Transverse colon (tissue), 4 donors: Measurements from ENCODE around the gene TMA7B. TPM values are rescaled to one million over a fixed set of nuclear protein-coding genes. Genes with fewer than 3 reads are reported as not detected.

ENCODE experiments used
- DNase-seq: peaks from one replicate; pipeline ENCODE4 v3.0.0-alpha.2; 2019
- H3K27ac ChIP-seq, 4 donors: fragments of 200-600 bp; sonication (generic); 2 replicates each; pipeline ENCODE4 v1.5.1; 2016 to 2018; ENCODE audit warnings: inconsistent platforms in 4 of 4
- H3K27me3 ChIP-seq: fragments of 200-600 bp; sonication (generic); 2 replicates; pipeline ENCODE4 v1.5.1; 2017; ENCODE audit warnings: inconsistent platforms
- H3K36me3 ChIP-seq, 4 donors: fragments of 200-600 bp; sonication (generic); 2 replicates each; pipeline ENCODE4 v1.5.1; 2017 to 2019; ENCODE audit warnings: inconsistent platforms in 4 of 4
- H3K4me1 ChIP-seq, 4 donors: fragments of 200-600 bp; sonication (generic); 2 replicates each; pipeline ENCODE4 v1.5.1; 2017 to 2020; ENCODE audit warnings: inconsistent platforms in 4 of 4
- H3K4me3 ChIP-seq, 4 donors: fragments of 200-600 bp; sonication (generic); 1 replicate in 1 of 4; 2 replicates in 3 of 4; pipeline versions ENCODE4 v1.5.1 to v1.6.1; 2017 to 2019; ENCODE audit warnings: inconsistent platforms in 4 of 4
- H3K9me3 ChIP-seq, 2 donors: fragments of 200-600 bp; sonication (generic); 2 replicates each; pipeline ENCODE4 v1.5.1; 2017 to 2019; ENCODE audit warnings: inconsistent platforms in 2 of 2
- EP300 ChIP-seq: sonication (generic); formaldehyde crosslinking; IDR thresholded peaks from one replicate; pipeline ENCODE4 v1.6.1; 2017; ENCODE audit warnings: antibody characterized with exemption, low read depth
- POLR2A ChIP-seq: fragments of 450-650 bp; IDR thresholded peaks from one replicate; pipeline ENCODE4 v1.6.1; 2016; ENCODE audit warnings: antibody characterized with exemption, mild to moderate bottlenecking, moderate library complexity
- POLR2AphosphoS5 ChIP-seq, 3 donors: sonication (generic); formaldehyde crosslinking; IDR thresholded peaks; one replicate each; pipeline ENCODE4 v1.6.1; 2016; ENCODE audit warnings: antibody characterized with exemption in 3 of 3
- WGBS, 2 donors: methylation state at CpG; one replicate each; pipeline ENCODE4 v1.1.5; 2018; ENCODE audit warnings: low coverage in 1 of 2; 5-methylcytosine and 5-hydroxymethylcytosine counted together
- in situ Hi-C, 4 donors: fragments of 200-750 bp; cut with MboI; loops; one replicate each; pipeline versions ENCODE4 v1.15.0 to v1.15.1; 2017; ENCODE audit warnings: low sequenced_read_pairs in 3 of 4, low pct_ligation_motif_present in 1 of 4, low pct_unique_long_range_greater_than_20kb in 1 of 4
- intact Hi-C: fragments of 100-400 bp; cut with DNase I; formaldehyde crosslinking; loops from one replicate; pipeline ENCODE4 v1.15.1; 2023; ENCODE audit warnings: low total_unique reads
- total RNA-seq, 4 donors: library from RNA; depleted of rRNA; stranded (reverse); fragments of >200 nt; gene quantifications; one replicate each; pipeline ENCODE4 v1.1.0, GENCODE V29; 2016
- TF ChIP-seq, protein P1 (sequence below), 5 experiments: fragments of 200-600 bp in 3 of 5; fragments of 450-650 bp in 2 of 5; sonication (generic) in 3 of 5; IDR thresholded peaks; 1 replicate in 2 of 5; 2 replicates in 3 of 5; pipeline ENCODE4 v1.5.1; 2016 to 2017; ENCODE audit warnings: antibody characterized with exemption in 5 of 5, inconsistent platforms in 3 of 5, mild to moderate bottlenecking in 2 of 5, moderate library complexity in 1 of 5

The TMA7B gene
- total RNA-seq, 4 donors from 2014 or later: 0.80 TPM; not detected in 3

DNA sequence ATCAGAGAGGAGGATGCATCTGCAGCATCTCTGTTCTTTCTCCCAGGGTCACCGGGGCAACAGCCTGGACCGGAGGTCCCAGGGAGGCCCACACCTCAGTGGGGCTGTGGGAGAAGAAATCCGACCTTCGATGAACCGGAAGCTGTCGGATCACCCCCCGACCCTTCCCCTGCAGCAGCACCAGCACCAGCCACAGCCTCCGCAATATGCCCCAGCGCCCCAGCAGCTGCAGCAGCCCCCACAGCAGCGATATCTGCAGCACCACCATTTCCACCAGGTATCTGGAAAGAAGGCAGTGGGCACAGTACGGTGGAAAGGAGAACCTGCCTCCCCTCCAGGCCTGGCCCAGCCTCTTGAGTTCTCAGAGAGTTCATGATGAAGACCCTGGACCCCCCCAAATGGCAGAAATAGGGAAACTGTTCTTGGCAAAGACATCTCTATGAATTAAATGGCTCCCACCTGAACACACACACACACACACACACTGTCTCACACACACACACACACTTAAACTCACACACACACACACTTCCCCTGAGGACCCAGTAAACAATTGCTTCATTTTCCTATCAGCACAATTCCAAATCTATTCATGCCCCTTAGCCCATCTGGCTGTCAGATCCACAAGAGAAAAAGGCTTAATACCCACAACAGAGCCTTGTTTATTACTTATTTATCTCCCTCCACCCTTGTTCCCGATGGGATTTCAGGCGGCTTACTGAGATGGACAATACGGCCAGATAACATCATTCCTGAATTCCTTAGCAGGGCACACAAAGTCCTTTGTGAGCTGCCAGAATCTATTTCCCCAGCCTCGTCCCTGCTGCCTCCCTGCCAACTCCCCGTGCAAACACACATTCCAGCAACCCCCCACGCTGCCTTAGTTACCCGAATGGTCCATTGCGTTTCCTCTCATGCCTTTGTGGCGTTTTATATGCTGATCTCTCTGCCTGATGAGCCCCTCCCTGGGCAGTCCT is 8.1 kb downstream of the TMA7B start:
- in situ Hi-C loops (no loop called here), intact Hi-C loops (no loop called here)
- DNase-seq: no peak
- H3K27me3 ChIP-seq: peaks cover 4% of the 10 kb centered on the region
- H3K4me1 ChIP-seq: peaks cover 0 to 20% (median 12%) of the 10 kb centered on the region in 4 donors
- WGBS, 2 donors: 39 to 77% methylated on average over 6 to 20 of the region's 20 CpGs
- no peak overlapping the region for H3K4me3 ChIP-seq
- TF ChIP-seq EP300 (no peak), POLR2AphosphoS5 (IDR thresholded peaks at IDR 0.05) (no peak)
- TF ChIP-seq, protein P1, sequence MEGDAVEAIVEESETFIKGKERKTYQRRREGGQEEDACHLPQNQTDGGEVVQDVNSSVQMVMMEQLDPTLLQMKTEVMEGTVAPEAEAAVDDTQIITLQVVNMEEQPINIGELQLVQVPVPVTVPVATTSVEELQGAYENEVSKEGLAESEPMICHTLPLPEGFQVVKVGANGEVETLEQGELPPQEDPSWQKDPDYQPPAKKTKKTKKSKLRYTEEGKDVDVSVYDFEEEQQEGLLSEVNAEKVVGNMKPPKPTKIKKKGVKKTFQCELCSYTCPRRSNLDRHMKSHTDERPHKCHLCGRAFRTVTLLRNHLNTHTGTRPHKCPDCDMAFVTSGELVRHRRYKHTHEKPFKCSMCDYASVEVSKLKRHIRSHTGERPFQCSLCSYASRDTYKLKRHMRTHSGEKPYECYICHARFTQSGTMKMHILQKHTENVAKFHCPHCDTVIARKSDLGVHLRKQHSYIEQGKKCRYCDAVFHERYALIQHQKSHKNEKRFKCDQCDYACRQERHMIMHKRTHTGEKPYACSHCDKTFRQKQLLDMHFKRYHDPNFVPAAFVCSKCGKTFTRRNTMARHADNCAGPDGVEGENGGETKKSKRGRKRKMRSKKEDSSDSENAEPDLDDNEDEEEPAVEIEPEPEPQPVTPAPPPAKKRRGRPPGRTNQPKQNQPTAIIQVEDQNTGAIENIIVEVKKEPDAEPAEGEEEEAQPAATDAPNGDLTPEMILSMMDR (IDR thresholded peaks at IDR 0.05): no peak
- H3K9me3 ChIP-seq: no peaks in the 10 kb centered on the region
- H3K36me3 ChIP-seq: no peaks in the 10 kb centered on the region
- H3K27ac ChIP-seq: peak overlapping the region; percentile 30 to 76 (median 68)

DNA sequence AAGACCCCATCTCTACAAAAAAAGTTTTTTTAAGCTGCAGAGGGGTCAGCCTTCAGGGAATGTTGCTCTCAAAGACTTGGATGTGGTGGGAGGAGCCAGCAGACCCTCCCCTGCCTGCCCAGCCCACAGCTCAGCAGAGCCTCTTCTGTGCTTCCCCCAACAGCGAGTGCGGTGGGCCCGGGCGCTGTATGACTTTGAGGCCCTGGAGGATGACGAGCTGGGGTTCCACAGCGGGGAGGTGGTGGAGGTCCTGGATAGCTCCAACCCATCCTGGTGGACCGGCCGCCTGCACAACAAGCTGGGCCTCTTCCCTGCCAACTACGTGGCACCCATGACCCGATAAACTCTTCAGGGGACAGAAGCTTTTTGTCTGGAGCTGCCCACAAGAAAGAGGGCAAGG is 10.5 kb downstream of the TMA7B start:
- H3K4me3 ChIP-seq: no peak overlapping the region
- H3K27ac ChIP-seq: no peak overlapping the region
- H3K36me3 ChIP-seq: no peaks in the 10 kb centered on the region
- WGBS, 2 donors: 92 to 93% methylated on average over 2 to 10 of the region's 10 CpGs
- H3K27me3 ChIP-seq: peaks cover 4% of the 10 kb centered on the region
- H3K9me3 ChIP-seq: no peaks in the 10 kb centered on the region
- H3K4me1 ChIP-seq: peaks cover 0 to 20% (median 12%) of the 10 kb centered on the region in 4 donors
- DNase-seq: no peak
- TF ChIP-seq EP300 (no peak), POLR2A (no peak), POLR2AphosphoS5 (IDR thresholded peaks at IDR 0.05) (no peak)
- TF ChIP-seq, protein P1 (IDR thresholded peaks at IDR 0.05): no peak
- in situ Hi-C loops: no loop called here
- intact Hi-C loops: no loop called here

- DNase-seq: no peak
- no peaks in the 10 kb centered on the region for H3K36me3 ChIP-seq
- no peak overlapping the region for H3K4me3 ChIP-seq
- H3K9me3 ChIP-seq: no peaks in the 10 kb centered on the region
- TF ChIP-seq, protein P1 (IDR thresholded peaks at IDR 0.05): no peak
- TF ChIP-seq EP300 (no peak), POLR2AphosphoS5 (IDR thresholded peaks at IDR 0.05) (no peak), POLR2A (no peak)
- 61 to 74% methylated on average over 3 to 5 of the region's 5 CpGs for WGBS, 2 donors
- in situ Hi-C loops: no loop called here
- H3K4me1 ChIP-seq: peaks cover 0 to 13% (median 4%) of the 10 kb centered on the region in 4 donors
- H3K27me3 ChIP-seq: peaks cover 16% of the 10 kb centered on the region
- intact Hi-C loops: no loop called here
- H3K27ac ChIP-seq: no peak overlapping the region
These were observed 12.4 kb downstream of the TMA7B start for GRCh38 chr22:39972641-39973040.

DNA sequence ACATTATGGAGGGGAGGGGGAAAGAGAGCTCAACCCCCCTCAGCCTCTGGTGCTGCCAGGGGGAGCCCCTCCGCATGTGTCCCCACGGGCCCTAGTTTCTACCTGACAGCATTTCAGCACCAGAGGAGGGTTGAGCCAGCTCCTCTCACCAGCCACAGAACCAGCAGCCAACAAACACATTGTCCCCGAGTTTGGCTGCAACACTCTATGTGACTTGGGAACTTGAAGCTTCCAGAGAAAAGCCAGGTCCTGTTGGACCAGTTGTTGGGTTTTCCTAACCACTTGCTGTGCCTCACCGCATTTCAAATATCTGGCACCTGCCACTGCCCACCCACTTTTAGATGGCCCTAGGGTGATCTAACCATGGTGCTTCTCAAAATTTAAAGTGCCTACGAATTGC is 13.5 kb downstream of the TMA7B start:
- no peak for DNase-seq
- in situ Hi-C loops (no loop called here), intact Hi-C loops (no loop called here)
- 70 to 91% methylated on average over 2 to 5 of the region's 5 CpGs for WGBS, 2 donors
- peaks cover 0 to 3% (median 1%) of the 10 kb centered on the region in 4 donors for H3K4me1 ChIP-seq
- no peak overlapping the region for H3K4me3 ChIP-seq
- no peaks in the 10 kb centered on the region for H3K9me3 ChIP-seq
- TF ChIP-seq POLR2A (no peak), POLR2AphosphoS5 (IDR thresholded peaks at IDR 0.05) (no peak), EP300 (no peak)
- TF ChIP-seq, protein P1 (IDR thresholded peaks at IDR 0.05): no peak
- H3K27me3 ChIP-seq: peaks cover 18% of the 10 kb centered on the region
- H3K27ac ChIP-seq: no peak overlapping the region
- no peaks in the 10 kb centered on the region for H3K36me3 ChIP-seq
